Epidermal melanocyte (primary cell): ENCODE results near the gene LMBRD1.
A peak's percentile ranks its signal among the peaks of the same experiment; 100 is the strongest.
"Not testable (repeated sequence)": the region's sequence is repeated elsewhere in the genome, so short reads cannot be mapped to it uniquely, and the experiment has no call there.

Experiments
- DNase-seq: peaks from one replicate; pipeline ENCODE4 v3.0.0; 2011; ENCODE audit warnings: low spot score; ENCODE audit not compliant: insufficient read length

LMBRD1 gene

DNA sequence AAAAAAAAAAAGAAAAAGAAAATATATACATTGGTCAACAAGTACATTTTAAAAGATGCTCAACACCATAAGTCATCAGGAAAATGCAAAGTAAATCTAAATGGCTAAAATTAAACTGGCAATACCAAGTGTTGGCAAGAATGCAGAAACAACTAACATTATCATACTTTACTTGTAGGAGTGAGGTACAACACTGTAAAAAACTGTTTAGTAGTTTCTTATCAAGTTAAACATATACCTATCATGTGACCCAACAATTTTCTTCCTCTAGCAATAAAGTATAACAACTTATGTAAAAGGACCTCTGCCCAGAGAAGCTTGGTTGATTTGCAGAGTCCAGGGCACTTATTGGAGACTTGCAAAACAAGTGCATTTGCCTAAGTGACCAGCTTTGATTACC lies 40.4 kb downstream of the LMBRD1 start:
- DNase-seq = no peak

DNA sequence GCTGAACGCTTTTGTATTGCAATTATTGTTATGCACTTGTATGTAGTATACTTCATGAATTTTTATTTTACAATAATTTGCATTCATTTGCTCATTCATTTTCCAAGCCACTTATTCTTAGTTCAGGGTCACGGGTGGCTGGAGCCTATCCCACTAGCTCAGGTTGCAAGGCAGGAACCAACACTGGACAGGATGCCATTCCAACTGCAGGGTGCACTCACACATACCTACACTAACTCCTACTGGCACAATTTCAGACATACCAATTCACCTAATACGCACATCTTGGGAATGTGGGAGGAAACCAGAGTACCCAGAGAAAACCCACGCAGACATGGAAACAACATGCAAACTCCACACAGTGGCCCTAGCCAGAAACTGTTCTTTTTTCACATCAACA lies 61.8 kb downstream of the LMBRD1 start:
- DNase-seq = no peak

DNA sequence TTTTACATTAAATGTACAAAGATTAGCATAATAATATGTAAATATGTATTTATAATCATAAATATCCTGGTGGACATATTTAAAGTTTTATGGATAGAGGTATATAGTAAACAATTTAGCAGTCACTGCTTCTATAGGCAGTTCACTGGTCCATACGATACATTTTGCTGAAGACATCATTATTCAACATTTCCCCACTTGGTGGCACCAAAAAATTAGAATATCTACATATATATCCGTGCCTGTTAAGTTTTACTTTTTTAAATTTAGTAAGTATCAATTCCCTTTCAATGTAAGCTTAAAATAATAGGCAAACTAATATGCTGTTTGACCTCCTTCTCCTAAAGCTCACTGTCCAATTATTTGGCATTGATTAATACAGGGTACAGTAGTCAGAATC lies 64.2 kb downstream of the LMBRD1 start:
- peak; percentile 17 for DNase-seq

DNA sequence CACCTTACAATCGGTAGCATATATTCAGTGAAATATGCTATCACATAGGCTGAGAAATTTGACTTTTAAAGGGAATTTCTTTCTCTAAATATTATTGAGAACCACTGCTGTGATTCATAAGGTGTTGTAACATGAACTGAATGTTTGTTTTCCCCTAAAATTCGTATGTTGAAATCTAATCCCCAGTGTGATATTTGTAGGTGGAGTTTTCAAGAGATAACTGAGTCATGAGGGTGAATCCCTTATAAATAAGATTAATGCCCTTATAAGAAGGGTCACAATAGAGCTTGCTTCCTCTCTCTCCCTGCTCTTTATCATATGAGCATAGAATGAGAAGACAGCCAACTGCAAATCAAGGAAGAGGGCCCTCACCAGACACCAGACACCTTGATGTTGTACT lies 64.8 kb downstream of the LMBRD1 start:
- no peak for DNase-seq

DNA sequence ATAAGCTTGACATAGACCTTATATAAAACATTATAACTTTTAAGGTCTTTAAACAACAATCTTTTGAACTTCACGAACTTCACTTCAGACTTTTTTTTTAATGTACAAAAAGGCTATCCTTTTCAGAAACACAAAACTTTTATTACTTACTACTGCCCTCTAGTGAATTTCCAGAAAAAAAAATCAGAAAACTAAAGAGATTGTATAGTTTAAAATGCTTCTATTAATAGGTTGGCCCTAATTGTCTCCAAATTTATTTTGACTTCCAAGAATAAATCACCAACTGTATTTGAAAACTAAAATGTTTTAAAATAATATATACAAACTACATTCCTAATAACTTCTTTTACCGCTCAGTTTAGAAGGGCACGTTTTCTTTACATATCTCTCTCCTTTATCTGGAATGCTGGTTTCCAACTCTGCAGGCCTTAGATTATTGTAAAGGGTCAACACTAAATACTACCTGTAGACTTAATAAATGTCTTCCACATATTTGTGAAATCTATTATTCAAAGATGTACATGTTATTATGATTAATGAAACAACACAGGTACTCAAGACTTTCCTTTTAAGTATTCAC lies 66.8 kb downstream of the LMBRD1 start:
- DNase-seq = no peak

DNA sequence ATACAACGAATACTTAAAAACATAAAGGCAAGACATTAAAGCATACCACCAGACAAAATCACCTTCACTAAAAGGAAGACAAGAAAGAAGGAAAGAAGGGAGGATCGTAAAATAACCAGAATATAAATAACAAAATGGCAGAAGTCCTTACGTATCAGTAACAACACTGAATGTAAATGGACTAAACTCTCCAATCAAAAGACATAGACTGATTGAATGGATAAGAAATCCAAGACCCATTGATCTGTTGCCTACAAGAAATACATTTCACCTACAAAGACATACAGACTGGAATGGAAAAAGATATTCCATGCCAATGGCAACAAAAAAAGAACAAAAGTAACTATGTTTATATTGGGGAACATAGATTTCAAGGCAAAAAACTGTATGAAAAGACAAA lies 74.1 kb downstream of the LMBRD1 start:
- DNase-seq = no peak

DNA sequence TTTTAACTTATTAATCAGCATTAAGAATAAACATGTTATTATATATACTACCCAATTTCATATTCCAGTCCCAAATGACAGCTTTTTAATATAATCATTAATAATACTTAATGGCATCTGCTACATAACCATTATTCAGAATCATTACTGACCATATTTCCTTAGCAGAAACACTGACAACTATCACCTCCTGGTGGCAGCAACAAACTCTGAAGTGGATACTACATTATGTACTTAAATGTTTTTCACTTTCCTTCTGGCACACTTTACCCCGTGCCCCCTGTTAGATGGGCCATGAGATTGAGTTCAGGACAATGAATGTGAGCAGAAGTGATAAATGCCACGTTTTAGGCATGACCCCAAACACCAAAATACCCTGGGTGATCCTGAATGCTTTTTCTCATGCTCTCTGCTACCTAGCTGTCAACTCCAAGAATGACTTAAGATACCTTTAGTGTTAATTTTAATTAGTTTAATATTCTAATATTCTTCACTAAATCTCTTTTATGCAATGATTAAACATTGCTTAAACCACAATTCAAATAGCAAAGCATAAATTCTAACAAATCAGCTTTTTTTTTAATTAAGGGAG lies 77.1 kb downstream of the LMBRD1 start:
- DNase-seq = no peak

DNA sequence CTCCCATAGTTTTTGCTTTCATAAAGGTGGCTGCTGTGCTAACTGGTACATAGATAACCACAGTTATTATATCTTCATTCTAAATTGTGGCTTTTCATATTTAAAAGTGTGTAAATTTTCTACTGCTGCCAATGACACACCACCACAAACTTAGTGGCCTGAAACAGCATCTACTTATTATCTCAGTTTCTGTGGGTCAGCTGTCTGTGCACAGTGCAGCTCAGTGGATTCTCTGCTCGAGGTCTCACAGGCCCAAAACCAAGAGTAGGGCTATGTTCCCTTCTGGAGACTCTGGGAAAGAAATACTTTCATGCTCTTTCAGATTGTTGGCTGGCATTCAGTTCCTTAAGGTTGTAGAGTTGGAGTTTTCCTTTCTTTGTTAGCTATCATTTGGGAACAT lies 90.1 kb downstream of the LMBRD1 start:
- DNase-seq = no peak

DNA sequence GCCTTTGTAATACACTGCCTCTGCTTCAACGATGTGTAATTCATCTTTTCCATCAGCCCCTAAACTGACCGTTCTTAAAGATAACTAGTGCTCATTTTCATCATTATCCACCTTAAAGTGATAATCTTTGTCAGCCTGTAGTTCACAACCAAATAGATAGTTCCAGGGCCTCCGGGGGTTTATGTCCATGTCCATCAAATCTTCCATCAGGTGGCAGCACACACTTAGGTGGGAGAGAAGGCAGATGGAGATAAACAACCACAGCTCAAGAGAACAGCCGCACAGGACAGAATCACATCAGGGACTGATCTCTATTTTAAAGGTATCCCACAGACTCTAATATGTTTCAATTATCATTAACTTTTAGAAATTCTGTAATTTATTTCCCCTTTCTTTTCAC lies 90.9 kb downstream of the LMBRD1 start:
- no peak for DNase-seq

DNA sequence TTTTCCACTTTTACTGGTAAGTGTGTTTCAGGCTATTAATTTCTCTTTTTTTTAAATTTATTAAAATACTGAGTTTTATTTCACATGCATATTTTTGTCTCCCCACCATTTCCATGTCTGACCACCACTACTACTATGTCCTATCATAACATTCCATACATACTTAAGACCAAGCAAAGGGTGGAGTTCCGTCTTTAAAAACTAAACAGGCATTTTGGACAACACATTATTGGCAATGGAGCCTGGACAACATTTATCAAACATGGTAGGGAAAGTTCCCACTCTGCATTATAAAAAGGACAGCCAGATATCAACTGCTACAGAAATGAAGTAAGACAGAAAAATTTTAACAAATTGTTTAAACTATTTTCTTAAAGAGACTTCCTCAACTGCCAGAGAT lies 91.9 kb downstream of the LMBRD1 start:
- no peak for DNase-seq

DNA sequence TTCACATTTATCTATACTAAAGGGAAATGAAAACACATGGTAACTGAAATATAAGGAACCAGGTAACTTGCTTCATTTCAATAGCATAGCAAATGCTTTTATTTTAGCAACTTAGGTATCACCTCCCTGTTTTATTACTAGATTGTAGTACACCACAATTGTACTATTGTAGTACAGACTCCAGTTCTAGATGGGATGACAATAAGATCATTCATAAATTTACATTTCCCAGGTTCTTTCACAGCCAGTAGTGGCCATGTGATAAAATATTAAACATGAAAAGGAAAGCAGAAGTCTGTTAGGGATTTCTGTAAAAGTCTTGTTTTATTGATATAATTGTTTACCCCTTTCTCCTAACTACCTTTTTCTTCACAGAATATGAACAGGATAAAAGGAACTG lies 97.2 kb downstream of the LMBRD1 start:
- DNase-seq = no peak

DNA sequence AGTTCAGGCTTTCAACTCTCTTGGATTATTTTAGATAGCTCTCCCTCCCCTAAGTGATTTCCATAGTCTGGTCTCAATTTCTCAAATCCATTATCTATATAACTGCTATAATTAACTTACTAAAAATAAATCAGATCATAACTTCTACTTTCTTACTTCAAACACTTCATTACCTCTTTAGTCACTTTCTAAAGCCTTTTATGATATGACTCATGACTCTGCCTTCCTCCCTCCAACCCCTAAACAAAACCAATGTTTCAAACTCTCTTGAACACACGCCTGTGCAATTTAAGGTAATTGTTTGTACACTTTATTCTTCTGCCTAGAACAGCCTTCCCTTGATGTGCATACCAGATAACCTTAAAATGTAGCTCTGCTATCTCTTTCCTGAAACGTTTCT lies 100.5 kb downstream of the LMBRD1 start:
- no peak for DNase-seq

DNA sequence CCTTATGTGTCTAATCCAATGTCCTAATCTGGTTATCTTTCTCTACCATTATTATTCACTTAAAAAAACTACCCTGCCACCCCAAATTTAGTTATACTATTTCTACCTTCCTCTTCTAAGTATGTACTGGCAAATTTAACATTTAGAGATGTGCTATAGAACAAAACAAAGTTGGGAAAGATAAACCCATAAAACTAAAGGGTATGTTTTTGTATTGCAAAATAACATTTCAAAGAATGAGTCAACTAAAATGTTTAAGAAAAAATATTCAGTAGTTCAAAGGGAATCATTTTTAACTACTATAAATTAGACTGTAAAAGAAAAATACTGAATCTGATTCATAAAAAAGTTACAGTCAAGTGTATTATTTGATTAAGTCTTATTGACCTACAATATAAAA lies 103.0 kb downstream of the LMBRD1 start:
- no peak for DNase-seq

DNA sequence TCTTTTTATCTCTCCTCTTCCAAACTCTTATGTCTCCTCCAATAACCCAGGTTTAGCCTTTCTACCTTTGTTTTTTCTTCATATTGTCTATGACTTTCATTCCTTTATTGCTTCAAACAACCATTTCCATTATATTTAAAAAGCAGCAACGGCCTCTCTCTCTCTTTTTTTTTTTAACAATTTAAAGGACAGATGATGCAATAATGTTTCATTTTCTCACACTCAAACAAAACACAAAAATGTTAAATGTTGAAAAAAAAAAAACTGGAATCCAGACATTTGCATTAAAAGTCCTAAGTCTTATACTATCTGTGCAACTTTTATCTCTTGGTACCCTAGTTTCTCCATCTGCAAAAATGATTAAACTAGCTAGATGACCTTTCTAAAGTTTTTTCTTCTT lies 105.8 kb downstream of the LMBRD1 start:
- DNase-seq = no peak

DNA sequence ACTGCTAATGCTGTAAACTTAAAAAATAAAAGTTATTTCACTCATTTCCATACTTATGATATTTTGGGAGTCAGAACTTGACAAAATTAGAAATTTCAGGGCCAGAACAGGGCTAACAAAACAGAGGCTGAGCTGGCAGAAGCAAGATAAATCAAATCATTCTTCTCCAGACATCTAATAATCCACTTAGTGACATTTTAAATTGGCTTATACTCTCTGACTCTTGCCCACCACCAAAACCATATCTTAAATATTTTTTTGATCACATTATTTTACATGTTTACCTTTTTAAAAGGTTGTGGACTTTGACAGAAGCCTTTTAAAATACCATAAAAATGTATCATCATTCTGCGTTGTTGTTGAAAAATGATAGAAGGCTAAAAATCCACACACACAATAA lies 116.5 kb downstream of the LMBRD1 start:
- no peak for DNase-seq

DNA sequence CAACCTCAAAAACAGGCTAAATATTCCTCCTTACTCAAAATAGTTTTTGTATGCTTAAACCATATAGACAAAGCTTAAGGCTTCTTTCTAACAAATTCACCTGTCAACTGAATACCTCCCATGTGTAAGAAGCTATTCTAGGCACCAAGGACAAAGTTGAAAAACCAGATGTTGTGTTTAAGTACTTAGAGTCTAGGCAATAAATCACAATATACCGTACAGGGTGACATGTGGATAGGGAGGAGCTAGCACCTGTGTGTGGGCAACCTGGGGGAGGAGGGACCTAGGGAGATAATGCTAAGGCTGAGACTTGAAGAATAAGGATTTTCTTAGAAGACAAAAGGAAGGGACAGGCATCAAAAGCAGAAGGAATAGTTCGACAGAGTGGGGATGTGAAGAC lies 123.5 kb downstream of the LMBRD1 start:
- no peak for DNase-seq

DNA sequence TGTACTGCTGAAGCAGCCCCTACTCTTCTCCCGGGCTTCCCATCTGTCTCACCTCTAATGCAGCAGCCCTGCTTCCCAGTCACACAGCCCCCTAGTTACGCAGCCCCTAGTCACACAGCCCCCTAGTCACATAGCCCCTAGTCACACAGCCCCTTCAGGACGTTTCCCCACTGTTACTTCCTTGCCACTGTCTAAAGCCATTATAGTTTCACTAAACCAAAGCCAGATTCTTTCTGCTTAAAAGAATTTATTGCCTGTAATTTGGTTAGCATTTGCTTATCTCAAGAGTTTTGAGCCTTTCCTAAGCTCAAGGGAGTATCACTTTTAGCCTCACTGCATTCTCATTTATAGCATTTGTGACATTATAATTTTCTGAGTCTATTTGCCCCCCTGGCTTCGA lies 127.9 kb downstream of the LMBRD1 start:
- DNase-seq = no peak

DNA sequence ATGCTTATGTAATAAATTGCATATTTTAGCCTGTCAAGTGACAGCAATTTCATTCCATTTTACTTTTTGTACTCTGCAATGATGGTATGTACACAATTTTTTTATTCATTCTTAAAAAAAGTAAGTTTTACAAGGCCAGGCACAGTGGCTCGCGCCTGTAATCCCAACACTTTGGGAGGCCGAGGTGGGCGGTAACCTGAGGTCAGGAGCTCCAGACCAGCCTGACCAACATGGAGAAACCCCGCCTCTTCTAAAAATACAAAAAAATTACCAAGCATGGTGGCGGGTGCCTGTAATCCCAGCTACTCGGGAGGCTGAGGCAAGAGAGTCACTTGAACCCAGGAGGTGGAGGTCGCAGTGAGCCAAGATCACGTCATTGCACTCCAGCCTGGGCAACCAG lies 130.0 kb downstream of the LMBRD1 start:
- not testable (repeated sequence) for DNase-seq

DNA sequence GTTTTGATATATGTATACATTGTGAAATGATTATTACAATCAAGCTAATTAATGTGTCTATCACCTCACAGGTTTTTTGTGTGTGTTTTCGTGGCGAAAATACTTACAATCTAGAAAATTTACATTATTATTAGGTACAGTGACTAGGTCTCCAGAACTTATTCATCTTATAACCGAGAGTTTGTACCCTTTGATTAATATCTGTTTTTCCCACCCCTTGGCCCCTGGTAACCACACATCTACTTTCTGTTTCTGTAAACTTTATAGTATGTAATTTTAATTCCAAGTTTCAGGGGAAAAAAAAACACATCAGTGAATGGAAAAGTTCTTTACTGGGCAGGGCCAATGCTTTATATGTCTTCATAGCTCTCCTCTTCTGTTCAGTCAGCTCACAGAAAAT lies 131.4 kb downstream of the LMBRD1 start:
- no peak for DNase-seq

DNA sequence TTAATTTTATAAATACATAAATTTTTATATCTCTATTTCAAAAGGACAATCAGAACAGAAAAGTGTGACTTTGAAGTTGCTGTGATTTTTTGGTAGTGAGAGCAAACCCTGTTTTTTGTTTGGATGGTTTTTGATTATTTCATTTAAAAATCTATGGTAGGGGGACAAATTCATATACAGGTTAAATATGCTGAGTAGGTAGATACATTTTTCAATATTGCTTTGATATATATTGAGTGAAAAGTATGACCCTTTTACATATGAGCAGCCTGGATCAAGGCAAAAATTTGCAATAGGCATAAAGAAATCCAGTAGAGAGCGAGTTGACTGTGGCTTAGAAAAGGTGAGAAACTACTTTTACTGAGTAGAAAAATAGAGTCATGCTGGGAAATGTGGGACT lies 132.3 kb downstream of the LMBRD1 start:
- DNase-seq = no peak

DNA sequence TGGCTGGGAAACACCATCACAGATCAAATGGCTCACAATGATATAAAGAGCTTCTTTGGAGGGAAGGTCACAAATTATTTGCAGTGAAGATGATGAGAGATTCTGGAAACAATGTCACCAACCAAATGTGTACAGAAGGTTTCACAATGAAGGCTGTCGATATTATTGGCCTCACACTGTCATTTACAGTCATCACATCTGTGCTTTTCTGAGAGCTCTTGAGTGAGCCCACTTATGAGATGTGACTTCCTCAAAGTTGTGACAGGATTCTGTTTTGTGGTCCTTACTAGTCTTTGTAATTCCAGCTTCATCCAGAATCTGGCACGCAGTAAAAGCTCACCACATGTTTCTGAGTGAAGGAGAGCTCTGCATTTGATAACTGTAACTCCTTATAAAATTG lies 133.6 kb downstream of the LMBRD1 start:
- DNase-seq = no peak

DNA sequence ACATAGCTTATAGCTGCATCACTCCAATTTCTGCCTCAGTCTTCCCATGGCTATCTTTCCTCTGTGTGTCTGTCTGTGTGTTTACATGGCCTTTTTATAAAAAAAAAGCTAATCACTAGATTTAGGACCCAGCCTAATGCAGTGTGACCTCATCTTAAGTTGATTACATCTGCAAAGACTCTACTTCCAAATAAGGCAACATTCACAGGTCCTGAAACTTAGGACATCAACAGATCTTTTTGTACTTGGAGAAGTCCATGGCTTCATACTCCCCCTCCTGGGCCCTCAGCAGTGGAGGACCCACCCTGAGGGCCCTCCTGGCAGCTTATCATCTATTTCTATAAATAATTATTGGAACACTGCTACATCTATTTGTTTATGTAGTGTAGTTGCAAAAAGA lies 146.1 kb downstream of the LMBRD1 start:
- no peak for DNase-seq

DNA sequence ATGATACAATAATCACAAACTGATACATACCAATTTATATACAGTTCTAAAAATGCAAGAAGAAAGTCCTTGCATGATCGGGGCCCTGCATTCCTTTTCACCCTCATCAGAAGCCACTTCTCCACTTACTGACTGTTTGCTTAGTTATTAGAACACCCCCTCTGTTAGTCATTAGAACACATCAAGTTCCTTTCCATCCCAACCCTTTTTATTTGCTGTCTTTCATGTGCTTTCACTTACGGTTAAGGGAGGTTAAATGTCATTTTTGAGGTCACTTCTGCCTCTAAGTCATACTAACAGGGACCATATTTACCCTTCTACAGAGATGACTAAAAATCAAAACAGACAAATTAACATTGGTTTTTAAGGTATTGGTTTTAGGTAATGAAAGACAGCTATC lies 149.1 kb downstream of the LMBRD1 start:
- no peak for DNase-seq

DNA sequence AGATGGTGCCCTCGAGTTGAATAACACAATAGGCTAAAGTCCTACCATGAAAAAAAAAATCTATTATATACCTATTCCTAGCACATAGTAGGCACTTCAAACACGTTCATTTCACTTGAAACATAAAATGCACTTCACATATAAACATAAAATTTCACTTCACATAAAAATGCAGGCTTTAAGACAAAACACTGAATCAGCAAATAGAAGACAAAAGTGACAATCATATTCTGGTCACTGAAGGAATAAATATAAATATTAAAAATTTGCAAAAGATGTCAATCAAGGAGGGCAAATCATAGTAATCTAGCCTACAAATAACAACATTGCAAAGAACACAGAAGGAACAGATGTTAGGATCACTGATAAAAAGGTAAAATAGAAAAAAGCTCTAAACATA lies 153.1 kb downstream of the LMBRD1 start:
- no peak for DNase-seq
